Measurements from ENCODE around the gene SLC7A14.

GRCh38 chr3:170565495-170565894 is 20.4 kb downstream of the SLC7A14 start:
- TF ChIP-seq, protein P1, sequence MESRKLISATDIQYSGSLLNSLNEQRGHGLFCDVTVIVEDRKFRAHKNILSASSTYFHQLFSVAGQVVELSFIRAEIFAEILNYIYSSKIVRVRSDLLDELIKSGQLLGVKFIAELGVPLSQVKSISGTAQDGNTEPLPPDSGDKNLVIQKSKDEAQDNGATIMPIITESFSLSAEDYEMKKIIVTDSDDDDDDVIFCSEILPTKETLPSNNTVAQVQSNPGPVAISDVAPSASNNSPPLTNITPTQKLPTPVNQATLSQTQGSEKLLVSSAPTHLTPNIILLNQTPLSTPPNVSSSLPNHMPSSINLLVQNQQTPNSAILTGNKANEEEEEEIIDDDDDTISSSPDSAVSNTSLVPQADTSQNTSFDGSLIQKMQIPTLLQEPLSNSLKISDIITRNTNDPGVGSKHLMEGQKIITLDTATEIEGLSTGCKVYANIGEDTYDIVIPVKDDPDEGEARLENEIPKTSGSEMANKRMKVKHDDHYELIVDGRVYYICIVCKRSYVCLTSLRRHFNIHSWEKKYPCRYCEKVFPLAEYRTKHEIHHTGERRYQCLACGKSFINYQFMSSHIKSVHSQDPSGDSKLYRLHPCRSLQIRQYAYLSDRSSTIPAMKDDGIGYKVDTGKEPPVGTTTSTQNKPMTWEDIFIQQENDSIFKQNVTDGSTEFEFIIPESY (IDR thresholded peaks at IDR 0.05; ENCODE audit: extremely low read depth, insufficient replicate concordance, low read length): no peak
- TF ChIP-seq, protein P2, sequence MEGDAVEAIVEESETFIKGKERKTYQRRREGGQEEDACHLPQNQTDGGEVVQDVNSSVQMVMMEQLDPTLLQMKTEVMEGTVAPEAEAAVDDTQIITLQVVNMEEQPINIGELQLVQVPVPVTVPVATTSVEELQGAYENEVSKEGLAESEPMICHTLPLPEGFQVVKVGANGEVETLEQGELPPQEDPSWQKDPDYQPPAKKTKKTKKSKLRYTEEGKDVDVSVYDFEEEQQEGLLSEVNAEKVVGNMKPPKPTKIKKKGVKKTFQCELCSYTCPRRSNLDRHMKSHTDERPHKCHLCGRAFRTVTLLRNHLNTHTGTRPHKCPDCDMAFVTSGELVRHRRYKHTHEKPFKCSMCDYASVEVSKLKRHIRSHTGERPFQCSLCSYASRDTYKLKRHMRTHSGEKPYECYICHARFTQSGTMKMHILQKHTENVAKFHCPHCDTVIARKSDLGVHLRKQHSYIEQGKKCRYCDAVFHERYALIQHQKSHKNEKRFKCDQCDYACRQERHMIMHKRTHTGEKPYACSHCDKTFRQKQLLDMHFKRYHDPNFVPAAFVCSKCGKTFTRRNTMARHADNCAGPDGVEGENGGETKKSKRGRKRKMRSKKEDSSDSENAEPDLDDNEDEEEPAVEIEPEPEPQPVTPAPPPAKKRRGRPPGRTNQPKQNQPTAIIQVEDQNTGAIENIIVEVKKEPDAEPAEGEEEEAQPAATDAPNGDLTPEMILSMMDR (IDR thresholded peaks at IDR 0.05 in 2 of 3, conservative IDR thresholded peaks at IDR 0.05 in 1 of 3; ENCODE audit: borderline replicate concordance in 1 of 3, insufficient read depth in 1 of 3, low read depth in 2 of 3, low read length in 2 of 3): no peak
- no peak for TF ChIP-seq EZH2 (IDR thresholded peaks at IDR 0.05)
